Measurements from ENCODE around the gene SEPHS2.
"Not testable (repeated sequence)": the region's sequence is repeated elsewhere in the genome, so short reads cannot be mapped to it uniquely, and the experiment has no call there.

The SEPHS2 gene

DNA sequence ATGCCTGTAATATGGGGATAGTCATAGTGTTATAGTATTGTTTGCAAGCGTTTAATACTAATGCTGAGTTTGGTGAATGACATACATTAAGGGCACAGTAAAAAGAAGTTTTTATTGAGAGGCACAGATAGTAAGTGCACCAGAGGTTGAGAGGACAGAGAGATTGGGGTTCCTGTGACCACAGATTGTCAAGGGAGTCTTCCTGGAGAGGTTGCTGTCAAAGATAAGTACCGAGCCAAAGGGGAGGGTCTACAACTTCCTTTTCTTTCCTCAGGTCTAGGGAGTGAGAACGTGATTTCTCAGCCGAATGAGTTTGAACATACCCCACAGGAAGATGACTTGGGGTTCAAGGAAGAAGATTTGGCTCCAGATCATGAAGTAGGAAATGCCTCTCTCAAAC lies 48.6 kb downstream of the SEPHS2 start:
- DNase-seq = no peak

DNA sequence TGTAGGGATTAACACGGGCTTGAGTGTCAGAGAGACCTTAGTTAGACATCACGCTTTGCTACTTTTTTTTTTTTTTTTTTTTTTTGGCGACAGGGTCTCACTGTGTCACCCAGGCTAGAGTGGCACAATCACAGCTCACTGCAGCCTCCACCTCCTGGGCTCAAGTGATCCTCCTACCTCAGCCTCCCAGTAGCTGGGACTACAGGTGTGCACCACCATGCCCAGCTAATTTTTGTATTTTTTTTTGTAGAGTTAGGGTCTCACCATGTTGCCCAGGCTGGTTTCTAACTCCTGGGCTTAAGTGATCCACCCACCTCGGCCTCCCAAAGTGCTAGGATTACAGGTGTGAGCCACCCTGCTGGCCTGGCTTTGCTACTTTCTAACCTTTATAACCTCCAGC lies 49.0 kb downstream of the SEPHS2 start:
- not testable (repeated sequence) for DNase-seq

DNA sequence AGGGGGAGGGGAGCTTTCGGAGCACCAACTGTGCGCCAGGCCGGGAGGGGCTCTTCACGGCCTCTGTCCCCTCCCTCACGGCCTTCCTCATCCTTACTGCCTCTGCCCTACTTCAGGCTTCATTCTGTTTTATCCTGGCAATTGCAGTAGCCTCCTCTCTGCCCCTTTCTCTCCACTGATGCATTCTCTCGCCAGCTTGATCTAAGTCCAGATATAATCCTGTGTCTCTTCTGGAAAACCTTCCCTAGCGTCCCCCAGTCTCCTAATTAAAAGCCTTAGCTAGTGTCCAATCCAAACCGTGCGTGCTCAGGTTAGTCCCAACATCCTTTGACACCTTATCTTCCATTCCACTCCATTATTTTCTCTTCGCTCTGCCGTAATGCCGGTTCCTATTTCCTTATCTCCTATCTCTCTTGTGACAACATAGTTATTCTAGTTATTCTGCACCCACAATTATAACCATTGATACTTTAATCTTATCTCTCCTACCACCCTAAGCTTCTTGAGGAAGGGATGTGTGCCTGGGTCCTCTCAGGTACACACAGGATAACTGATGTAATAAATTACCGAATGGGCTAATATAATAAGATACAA lies 49.6 kb downstream of the SEPHS2 start:
- no peak for DNase-seq

GRCh38 chr16:30395155-30395991 lies 50.3 kb downstream of the SEPHS2 start, which contains the start of gene ZNF48:
ZNF48 (plus strand) TSS chr16:30395420; CDS start chr16:30395795, 375 bp downstream.
- DNase-seq = peak; percentile 58 to 73

- no peak for DNase-seq
Observed at GRCh38 chr16:30394592-30395154, 51.0 kb downstream of the SEPHS2 start.
